GM21526 (cell line): ENCODE measurements around the gene ZNF212.

Experiments
- ATAC-seq: cut with Tn5 transposase; IDR thresholded peaks from one replicate; pipeline ENCODE4 v1.9.1; 2021; ENCODE audit warnings: moderate library complexity; ENCODE audit not compliant: unreplicated experiment, low FRiP score

ZNF212 gene

GRCh38 chr7:149304006-149304405, 64.6 kb downstream of the ZNF212 start:
- ATAC-seq, result no peak
